PFSK-1 (cell line): ENCODE measurements around the gene F11.

Experiments
- FOXP2 ChIP-seq: optimal IDR thresholded peaks from 2 replicates; pipeline ENCODE3; 2011; ENCODE audit warnings: borderline replicate concordance, control low read depth, inconsistent platforms; ENCODE audit not compliant: insufficient read depth; ENCODE audit errors: extremely low read length, extremely low read depth
- POLR2AphosphoS5 ChIP-seq: IDR thresholded peaks from 2 replicates; pipeline ENCODE4 v1.6.1; 2012; ENCODE audit warnings: low read depth, mild to moderate bottlenecking, control low read depth, low read length, moderate library complexity
- REST ChIP-seq, 2 experiments: IDR thresholded peaks; 2 replicates each; pipeline versions ENCODE4 v1.6.1 to v1.8.0; 2011 to 2012; ENCODE audit warnings: low read depth in 2 of 2, low read length in 2 of 2, control low read depth in 1 of 2, inconsistent platforms in 1 of 2, mild to moderate bottlenecking in 1 of 2, moderate library complexity in 1 of 2; ENCODE audit not compliant: insufficient read depth in 1 of 2
- SIN3A ChIP-seq: IDR thresholded peaks from 2 replicates; pipeline ENCODE4 v1.6.1; 2012; ENCODE audit warnings: mild to moderate bottlenecking, low read length, moderate library complexity, borderline replicate concordance; ENCODE audit not compliant: insufficient read depth
- TAF1 ChIP-seq: IDR thresholded peaks from 2 replicates; pipeline ENCODE4 v1.6.1; 2012; ENCODE audit warnings: low read length, control low read depth, borderline replicate concordance; ENCODE audit not compliant: insufficient read depth

The F11 gene

GRCh38 chr4:186225848-186226247 is 40.1 kb upstream of the F11 start:
- TF ChIP-seq TAF1 (no peak), FOXP2 (no peak), REST (IDR thresholded peaks at IDR 0.05; ENCODE audit: insufficient read depth in 1 of 2, low read depth in 2 of 2, low read length in 2 of 2) (no peak), POLR2AphosphoS5 (no peak), SIN3A (no peak)

GRCh38 chr4:186226521-186227189 is 39.3 kb upstream of the F11 start:
- TF ChIP-seq SIN3A: no peak
- TF ChIP-seq REST (IDR thresholded peaks at IDR 0.05; ENCODE audit: insufficient read depth in 1 of 2, low read depth in 2 of 2, low read length in 2 of 2): no peak
- TF ChIP-seq POLR2AphosphoS5: no peak
- TF ChIP-seq TAF1: no peak
- no peak for TF ChIP-seq FOXP2

GRCh38 chr4:186227221-186227620 is 38.8 kb upstream of the F11 start, which contains the start of gene KLKB1:
TSS of gene KLKB1 (plus strand) at chr4:186227507. CDS start at chr4:186228196, 689 bp downstream.
- TF ChIP-seq REST (IDR thresholded peaks at IDR 0.05; ENCODE audit: insufficient read depth in 1 of 2, low read depth in 2 of 2, low read length in 2 of 2) (no peak), FOXP2 (no peak), TAF1 (no peak), POLR2AphosphoS5 (no peak), SIN3A (no peak)

GRCh38 chr4:186227744-186228513 is 38.1 kb upstream of the F11 start:
- TF ChIP-seq REST (IDR thresholded peaks at IDR 0.05; ENCODE audit: insufficient read depth in 1 of 2, low read depth in 2 of 2, low read length in 2 of 2) (no peak), FOXP2 (no peak), TAF1 (no peak), SIN3A (no peak), POLR2AphosphoS5 (no peak)
